Left lung (tissue), 10 donors: ENCODE results near the gene NDUFB7. TPM values are rescaled to one million over a fixed set of nuclear protein-coding genes. Genes with fewer than 3 reads are reported as not detected.
A peak's percentile ranks its signal among the peaks of the same experiment; 100 is the strongest.
"Not testable (repeated sequence)": the region's sequence is repeated elsewhere in the genome, so short reads cannot be mapped to it uniquely, and the experiment has no call there.

Experiments
- ATAC-seq: fragments of 200-7000 bp; cut with Tn5 transposase; one replicate; pipeline ENCODE4 v1.9.1; 2020; ENCODE audit warnings: moderate library complexity
- DNase-seq, 4 donors: peaks; one replicate each; pipeline ENCODE4 v3.0.0-alpha.2; 2013 to 2020
- H3K27ac ChIP-seq, 2 donors: fragments of 200-600 bp; sonication (generic) in 1 of 2; one replicate each; pipeline versions ENCODE4 v1.5.0 to v1.8.0; 2020 to 2021
- H3K27me3 ChIP-seq, 2 donors: fragments of 200-600 bp; sonication (generic) in 1 of 2; one replicate each; pipeline versions ENCODE4 v1.5.0 to v1.8.0; 2020 to 2021
- H3K36me3 ChIP-seq, 2 donors: fragments of 200-600 bp; sonication (generic) in 1 of 2; one replicate each; pipeline versions ENCODE4 v1.5.0 to v1.8.0; 2020 to 2021
- H3K4me1 ChIP-seq, 2 donors: fragments of 200-600 bp; one replicate each; pipeline ENCODE4 v1.8.0; 2021
- H3K4me3 ChIP-seq, 2 donors: fragments of 200-600 bp; sonication (generic) in 1 of 2; one replicate each; pipeline versions ENCODE4 v1.5.0 to v1.8.0; 2020 to 2021; ENCODE audit warnings: mild to moderate bottlenecking in 1 of 2
- H3K9me3 ChIP-seq, 2 donors: fragments of 200-600 bp; sonication (generic) in 1 of 2; one replicate each; pipeline versions ENCODE4 v1.5.0 to v1.8.0; 2020 to 2021
- intact Hi-C, 2 donors: fragments of 100-400 bp; cut with DNase I; formaldehyde crosslinking; loops; one replicate each; pipeline versions ENCODE4 v1.11.2 to v1.14.2; 2022
- polyA plus RNA-seq, 6 donors: library from polyadenylated mRNA; unstranded; fragments of 120-200 nt; gene quantifications; one replicate each; pipeline ENCODE4 v1.2.1, GENCODE V29; 2013; ENCODE audit not compliant: insufficient read length in 6 of 6
- total RNA-seq, 2 donors: library from RNA; stranded (reverse); fragmentation: NEBNext Ultra II Directional; extraction: Animal tissue kit (Norgen Biotek cat#: 25700); gene quantifications; one replicate each; pipeline ENCODE4 v1.2.1, GENCODE V29; 2021
- TF ChIP-seq, protein P1 (sequence below), 2 donors: fragments of 200-600 bp; sonication (generic) in 1 of 2; IDR thresholded peaks; one replicate each; pipeline versions ENCODE4 v1.5.0 to v1.8.0; 2021; ENCODE audit warnings: antibody characterized with exemption in 2 of 2
- donor health status: DM: no; HTN: yes; CAD: no.
- donor health status: DM: no; HTN: no; CAD: no.

NDUFB7 gene
- total and polyA plus RNA-seq, 8 donors = 60.1 to 125 (median 87.5) TPM

DNA sequence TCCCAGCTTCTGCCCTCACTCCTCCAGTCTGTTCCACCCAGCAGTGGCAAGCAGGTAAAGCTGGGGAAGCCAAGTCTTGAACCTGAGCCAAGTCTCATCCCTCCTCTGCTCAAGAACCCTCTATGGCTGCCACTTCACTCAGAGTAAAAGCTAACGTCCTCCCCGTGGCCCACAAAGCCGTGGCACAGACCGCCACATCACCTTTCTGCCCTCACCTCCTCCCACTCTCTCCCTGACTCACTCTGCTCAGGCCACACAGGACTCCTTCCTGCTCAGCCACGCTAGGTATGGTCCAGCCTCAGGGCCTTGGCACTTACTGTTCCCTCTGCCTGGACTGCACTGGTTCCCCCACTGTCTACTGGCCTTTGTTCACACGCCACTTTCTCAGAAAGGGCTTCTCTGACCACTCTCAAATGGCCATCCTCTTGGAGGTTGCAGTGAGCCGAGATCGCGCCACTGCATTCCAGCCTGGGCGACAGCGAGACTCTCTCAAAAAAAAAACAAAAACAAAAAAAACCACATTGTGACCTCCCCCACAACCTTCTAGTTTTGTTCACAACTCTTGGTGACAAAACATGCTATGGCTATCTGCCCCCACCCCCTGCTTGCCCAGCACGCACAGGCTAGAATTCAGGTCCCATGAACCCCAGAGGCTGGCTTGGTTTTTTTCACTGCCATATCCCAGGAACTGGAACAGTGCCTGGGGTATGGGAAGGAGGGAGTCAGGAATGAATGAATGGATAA is 15.8 kb downstream of the NDUFB7 start:
- H3K4me3 ChIP-seq = no peak overlapping the region

DNA sequence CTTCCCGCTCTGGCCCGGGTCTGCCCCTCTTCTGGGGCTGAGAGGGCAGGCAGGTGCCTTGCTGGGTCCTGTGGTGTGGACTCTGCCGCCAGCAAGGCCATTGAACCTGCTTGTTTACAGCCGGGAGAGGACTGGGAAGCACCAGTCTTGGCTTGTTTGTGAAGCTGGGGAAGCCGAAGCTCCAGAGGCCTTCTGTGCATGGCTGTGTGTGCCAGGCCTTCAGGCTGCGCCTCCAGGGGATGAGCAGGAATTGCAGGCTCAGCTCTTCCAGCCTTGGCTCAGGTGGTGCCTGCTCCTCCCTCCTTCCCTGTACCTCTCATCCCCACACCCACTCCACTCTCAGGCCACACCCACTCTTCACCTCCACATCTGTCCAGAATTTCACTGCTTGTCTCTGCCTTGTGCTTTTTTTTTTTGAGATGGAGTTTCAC is 17.5 kb downstream of the NDUFB7 start:
- intact Hi-C loops = no loop called here
- H3K4me1 ChIP-seq = peaks cover 0 to 31% of the 10 kb centered on the region in 2 donors
- H3K4me3 ChIP-seq = no peak overlapping the region
- H3K36me3 ChIP-seq = peaks cover 0 to 10% of the 10 kb centered on the region in 2 donors
- ATAC-seq (peak; percentile 29), DNase-seq (no peak)
- no peaks in the 10 kb centered on the region for H3K9me3 ChIP-seq
- TF ChIP-seq, protein P1, sequence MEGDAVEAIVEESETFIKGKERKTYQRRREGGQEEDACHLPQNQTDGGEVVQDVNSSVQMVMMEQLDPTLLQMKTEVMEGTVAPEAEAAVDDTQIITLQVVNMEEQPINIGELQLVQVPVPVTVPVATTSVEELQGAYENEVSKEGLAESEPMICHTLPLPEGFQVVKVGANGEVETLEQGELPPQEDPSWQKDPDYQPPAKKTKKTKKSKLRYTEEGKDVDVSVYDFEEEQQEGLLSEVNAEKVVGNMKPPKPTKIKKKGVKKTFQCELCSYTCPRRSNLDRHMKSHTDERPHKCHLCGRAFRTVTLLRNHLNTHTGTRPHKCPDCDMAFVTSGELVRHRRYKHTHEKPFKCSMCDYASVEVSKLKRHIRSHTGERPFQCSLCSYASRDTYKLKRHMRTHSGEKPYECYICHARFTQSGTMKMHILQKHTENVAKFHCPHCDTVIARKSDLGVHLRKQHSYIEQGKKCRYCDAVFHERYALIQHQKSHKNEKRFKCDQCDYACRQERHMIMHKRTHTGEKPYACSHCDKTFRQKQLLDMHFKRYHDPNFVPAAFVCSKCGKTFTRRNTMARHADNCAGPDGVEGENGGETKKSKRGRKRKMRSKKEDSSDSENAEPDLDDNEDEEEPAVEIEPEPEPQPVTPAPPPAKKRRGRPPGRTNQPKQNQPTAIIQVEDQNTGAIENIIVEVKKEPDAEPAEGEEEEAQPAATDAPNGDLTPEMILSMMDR (IDR thresholded peaks at IDR 0.05) = no peak
- H3K27ac ChIP-seq = no peak overlapping the region
- no peaks in the 10 kb centered on the region for H3K27me3 ChIP-seq

More for the DNA sequence above, 15.8 kb downstream of the NDUFB7 start:
- Histone ChIP-seq H3K4me1 (peaks cover 0 to 27% of the 10 kb centered on the region in 2 donors), H3K27ac (no peak overlapping the region), H3K9me3 (no peaks in the 10 kb centered on the region), H3K27me3 (no peaks in the 10 kb centered on the region), H3K36me3 (peaks cover 0 to 6% of the 10 kb centered on the region in 2 donors)
- intact Hi-C loops = no loop called here
- TF ChIP-seq, protein P1 (IDR thresholded peaks at IDR 0.05) = no peak
- ATAC-seq (peak; percentile 8), DNase-seq (no peak)

DNA sequence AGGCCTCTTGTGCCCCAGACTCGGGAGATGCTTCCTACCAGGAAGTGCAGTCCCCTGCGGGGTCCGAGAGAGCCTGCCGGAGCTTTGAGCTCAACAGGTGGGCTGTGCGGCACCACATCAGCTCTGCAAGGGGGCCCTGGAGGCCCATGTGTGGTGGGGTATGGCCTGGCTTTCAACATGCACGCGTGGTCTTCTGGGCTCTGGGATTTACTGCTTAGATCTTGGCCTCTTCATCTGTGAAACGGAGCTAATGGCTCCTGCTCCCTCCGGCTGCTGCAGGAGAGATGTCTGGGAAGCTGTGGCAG is 18.0 kb downstream of the NDUFB7 start:
- TF ChIP-seq, protein P1 (IDR thresholded peaks at IDR 0.05) = no peak
- H3K4me1 ChIP-seq = peaks cover 0 to 31% of the 10 kb centered on the region in 2 donors
- no peak overlapping the region for H3K4me3 ChIP-seq
- no peak for DNase-seq
- peaks cover 0 to 15% of the 10 kb centered on the region in 2 donors for H3K36me3 ChIP-seq
- no peaks in the 10 kb centered on the region for H3K27me3 ChIP-seq
- intact Hi-C loops = no loop called here
- no peaks in the 10 kb centered on the region for H3K9me3 ChIP-seq
- no peak for ATAC-seq
- H3K27ac ChIP-seq = no peak overlapping the region

DNA sequence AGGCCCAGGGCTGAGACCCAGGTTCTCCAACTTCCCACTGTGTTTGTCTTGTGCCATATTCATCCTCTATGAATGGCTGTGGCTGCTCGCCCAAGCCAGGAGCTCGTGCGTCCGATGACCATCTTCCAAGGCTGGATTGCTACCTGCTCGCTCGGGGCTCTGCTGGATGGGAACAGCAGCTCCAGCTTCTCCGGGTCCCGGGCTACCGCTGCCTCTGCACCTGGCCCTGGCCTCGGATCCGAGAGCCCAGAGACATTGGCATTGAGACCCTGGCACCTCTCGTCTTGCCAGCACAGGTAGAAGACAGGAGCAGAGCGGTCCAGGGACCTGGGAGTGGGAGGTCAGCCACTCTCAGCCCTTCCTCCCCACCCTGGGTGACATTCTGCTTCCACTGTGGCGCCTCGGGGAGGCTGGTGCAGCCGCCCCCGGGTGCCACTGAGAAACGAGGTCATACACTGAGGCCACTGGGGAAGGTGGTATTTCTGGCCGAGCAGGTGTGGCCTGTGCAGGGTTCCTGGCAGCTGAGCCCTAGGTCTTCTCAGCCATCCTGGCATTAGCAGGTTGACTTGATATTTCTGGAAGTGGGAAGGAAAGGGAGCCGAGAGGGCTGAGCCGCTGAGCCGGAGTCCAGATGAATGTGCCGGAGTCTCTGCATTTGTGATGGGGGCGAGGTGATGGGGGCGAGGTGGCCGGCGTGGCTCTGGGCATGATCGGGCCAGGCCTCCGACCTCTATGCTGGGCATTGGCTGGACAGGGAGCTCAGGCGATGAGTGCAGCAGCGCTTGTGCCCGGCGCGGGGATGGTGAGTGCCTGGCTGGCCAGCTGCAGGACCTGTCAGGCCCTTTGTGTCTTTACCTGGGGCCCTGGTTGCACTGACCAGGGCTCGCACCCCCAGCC is 18.6 kb downstream of the NDUFB7 start:
- DNase-seq = peak in 1 of 4 donors; percentile 71
- intact Hi-C loops = no loop called here
- Histone ChIP-seq H3K27ac (no peak overlapping the region), H3K27me3 (no peaks in the 10 kb centered on the region), H3K9me3 (no peaks in the 10 kb centered on the region), H3K4me1 (peaks cover 0 to 31% of the 10 kb centered on the region in 2 donors), H3K4me3 (no peak overlapping the region), H3K36me3 (peaks cover 0 to 18% of the 10 kb centered on the region in 2 donors)
- TF ChIP-seq, protein P1 (IDR thresholded peaks at IDR 0.05) = no peak
- no peak for ATAC-seq

DNA sequence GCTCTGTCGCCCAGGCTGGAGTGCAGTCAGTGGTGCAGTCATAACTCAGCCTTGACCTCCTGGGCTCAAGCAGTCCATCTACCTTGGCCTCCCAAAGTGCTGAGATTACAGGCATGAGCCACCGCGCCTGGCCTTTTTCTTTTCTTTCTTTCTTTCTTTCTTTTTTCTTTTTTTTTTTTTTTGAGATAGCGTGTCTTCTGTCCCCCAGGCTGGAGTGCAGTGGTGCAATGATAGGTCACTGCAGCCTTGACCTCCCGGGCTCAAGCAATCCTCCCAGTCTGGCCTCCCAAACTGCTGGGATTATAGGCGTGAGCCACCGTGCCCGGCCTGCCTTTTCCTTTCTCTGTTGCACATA is 19.9 kb downstream of the NDUFB7 start:
- DNase-seq, intact Hi-C loops, H3K27me3 ChIP-seq, H3K9me3 ChIP-seq, ATAC-seq, H3K27ac ChIP-seq, H3K4me3 ChIP-seq: not testable (repeated sequence)
- Histone ChIP-seq H3K36me3 (peaks cover 0 to 18% of the 10 kb centered on the region in 2 donors), H3K4me1 (peaks cover 0 to 28% of the 10 kb centered on the region in 2 donors)

DNA sequence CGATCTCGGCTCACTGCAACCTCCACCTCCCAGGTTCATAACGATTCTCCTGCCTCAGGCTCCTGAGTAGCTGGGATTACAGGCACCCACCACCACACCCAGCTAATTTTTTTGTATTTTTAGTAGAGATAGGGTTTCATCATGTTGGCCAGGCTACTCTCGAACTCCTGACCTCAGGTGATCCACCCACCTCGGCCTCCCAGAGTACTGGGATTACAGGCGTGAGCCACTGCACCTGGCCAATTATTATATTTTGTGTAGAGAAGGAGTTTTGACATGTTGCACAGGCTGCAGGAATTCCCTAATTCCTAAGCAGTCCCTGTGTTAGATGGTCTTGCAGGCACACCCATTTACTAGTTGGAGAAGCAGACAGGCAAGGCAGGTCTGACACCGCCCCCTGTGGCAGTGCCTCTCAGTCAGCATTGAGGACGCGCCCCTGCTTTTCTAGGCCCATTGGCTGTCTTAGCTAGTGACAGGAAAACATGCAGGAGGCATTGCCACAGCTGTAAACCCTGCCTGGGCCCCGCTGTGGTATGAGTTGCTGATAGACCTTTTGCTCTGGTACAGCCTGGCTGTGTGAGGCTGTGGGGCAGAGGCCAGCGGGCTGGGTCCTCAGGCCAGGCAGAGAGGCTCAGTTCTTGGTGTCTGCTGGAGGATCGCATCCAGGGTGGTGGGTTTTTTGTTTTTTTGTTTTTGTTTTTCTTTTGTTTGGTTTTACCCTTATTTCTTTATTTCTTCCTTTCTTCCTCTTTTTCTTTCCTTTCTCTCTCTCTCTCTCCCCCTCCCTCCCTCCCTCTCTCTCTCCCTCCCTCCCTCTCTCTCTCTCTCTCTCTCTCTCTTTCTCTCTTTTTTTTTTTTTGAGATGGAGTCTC is 20.5 kb downstream of the NDUFB7 start:
- peak; percentile 37 for ATAC-seq

More for the DNA sequence above, 20.5 kb downstream of the NDUFB7 start:
- H3K27me3 ChIP-seq, H3K9me3 ChIP-seq, intact Hi-C loops, H3K4me3 ChIP-seq: not testable (repeated sequence)
- Histone ChIP-seq H3K27ac (peak overlapping the region in 1 of 2 donors; percentile 72), H3K36me3 (peaks cover 0 to 18% of the 10 kb centered on the region in 2 donors), H3K4me1 (peaks cover 0 to 22% of the 10 kb centered on the region in 2 donors)
- DNase-seq = peak in 1 of 4 donors; percentile 80
